PFSK-1 (cell line): ENCODE data around the gene AQP4.

Experiments used
- FOXP2 ChIP-seq: optimal IDR thresholded peaks from 2 replicates; pipeline ENCODE3; 2011; ENCODE audit warnings: borderline replicate concordance, control low read depth, inconsistent platforms; ENCODE audit not compliant: insufficient read depth; ENCODE audit errors: extremely low read length, extremely low read depth
- POLR2AphosphoS5 ChIP-seq: IDR thresholded peaks from 2 replicates; pipeline ENCODE4 v1.6.1; 2012; ENCODE audit warnings: low read depth, mild to moderate bottlenecking, control low read depth, low read length, moderate library complexity
- SIN3A ChIP-seq: IDR thresholded peaks from 2 replicates; pipeline ENCODE4 v1.6.1; 2012; ENCODE audit warnings: mild to moderate bottlenecking, low read length, moderate library complexity, borderline replicate concordance; ENCODE audit not compliant: insufficient read depth
- TAF1 ChIP-seq: IDR thresholded peaks from 2 replicates; pipeline ENCODE4 v1.6.1; 2012; ENCODE audit warnings: low read length, control low read depth, borderline replicate concordance; ENCODE audit not compliant: insufficient read depth
- TF ChIP-seq, protein P1 (sequence below), 2 experiments: IDR thresholded peaks; 2 replicates each; pipeline versions ENCODE4 v1.6.1 to v1.8.0; 2011 to 2012; ENCODE audit warnings: low read depth in 2 of 2, low read length in 2 of 2, control low read depth in 1 of 2, inconsistent platforms in 1 of 2, mild to moderate bottlenecking in 1 of 2, moderate library complexity in 1 of 2; ENCODE audit not compliant: insufficient read depth in 1 of 2

- no peak for TF ChIP-seq SIN3A
- no peak for TF ChIP-seq POLR2AphosphoS5
- no peak for TF ChIP-seq TAF1
- TF ChIP-seq, protein P1, sequence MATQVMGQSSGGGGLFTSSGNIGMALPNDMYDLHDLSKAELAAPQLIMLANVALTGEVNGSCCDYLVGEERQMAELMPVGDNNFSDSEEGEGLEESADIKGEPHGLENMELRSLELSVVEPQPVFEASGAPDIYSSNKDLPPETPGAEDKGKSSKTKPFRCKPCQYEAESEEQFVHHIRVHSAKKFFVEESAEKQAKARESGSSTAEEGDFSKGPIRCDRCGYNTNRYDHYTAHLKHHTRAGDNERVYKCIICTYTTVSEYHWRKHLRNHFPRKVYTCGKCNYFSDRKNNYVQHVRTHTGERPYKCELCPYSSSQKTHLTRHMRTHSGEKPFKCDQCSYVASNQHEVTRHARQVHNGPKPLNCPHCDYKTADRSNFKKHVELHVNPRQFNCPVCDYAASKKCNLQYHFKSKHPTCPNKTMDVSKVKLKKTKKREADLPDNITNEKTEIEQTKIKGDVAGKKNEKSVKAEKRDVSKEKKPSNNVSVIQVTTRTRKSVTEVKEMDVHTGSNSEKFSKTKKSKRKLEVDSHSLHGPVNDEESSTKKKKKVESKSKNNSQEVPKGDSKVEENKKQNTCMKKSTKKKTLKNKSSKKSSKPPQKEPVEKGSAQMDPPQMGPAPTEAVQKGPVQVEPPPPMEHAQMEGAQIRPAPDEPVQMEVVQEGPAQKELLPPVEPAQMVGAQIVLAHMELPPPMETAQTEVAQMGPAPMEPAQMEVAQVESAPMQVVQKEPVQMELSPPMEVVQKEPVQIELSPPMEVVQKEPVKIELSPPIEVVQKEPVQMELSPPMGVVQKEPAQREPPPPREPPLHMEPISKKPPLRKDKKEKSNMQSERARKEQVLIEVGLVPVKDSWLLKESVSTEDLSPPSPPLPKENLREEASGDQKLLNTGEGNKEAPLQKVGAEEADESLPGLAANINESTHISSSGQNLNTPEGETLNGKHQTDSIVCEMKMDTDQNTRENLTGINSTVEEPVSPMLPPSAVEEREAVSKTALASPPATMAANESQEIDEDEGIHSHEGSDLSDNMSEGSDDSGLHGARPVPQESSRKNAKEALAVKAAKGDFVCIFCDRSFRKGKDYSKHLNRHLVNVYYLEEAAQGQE (IDR thresholded peaks at IDR 0.05; ENCODE audit: insufficient read depth in 1 of 2, low read depth in 2 of 2, low read length in 2 of 2), result no peak
- no peak for TF ChIP-seq FOXP2
These were observed 44.3 kb downstream of the AQP4 start for GRCh38 chr18:26821181-26821580.
